ENCODE measurements around the gene FIG4. TPM values are rescaled to one million over a fixed set of nuclear protein-coding genes. Genes with fewer than 3 reads are reported as not detected.

FIG4 gene
- total RNA-seq, 2 donors from 2014 or later: 20.8 to 22.6 TPM

- Histone ChIP-seq H3K27ac (ENCODE audit: low read depth, low read length) (no peak overlapping the region), H3K4me1 (ENCODE audit: control insufficient read depth, insufficient read depth, low read length) (peaks cover 3% of the 10 kb centered on the region), H3K9ac (ENCODE audit: extremely low read depth, low read length, poor library complexity, severe bottlenecking) (no peak overlapping the region), H3K36me3 (ENCODE audit: control insufficient read depth, insufficient read depth, low read length) (no peaks in the 10 kb centered on the region), H3K4me3 (ENCODE audit: low read length) (no peak overlapping the region), H3K27me3 (ENCODE audit: control insufficient read depth, insufficient read depth, low read length, poor library complexity, severe bottlenecking) (peaks cover 92% of the 10 kb centered on the region), H3K9me3 (ENCODE audit: control insufficient read depth, low read length) (no peaks in the 10 kb centered on the region)
- DNase-seq: no peak
- Mint-ChIP-seq H3K4me1 (peaks cover 20% of the 10 kb centered on the region), H3K9me3 (no peaks in the 10 kb centered on the region), H3K27me3 (ENCODE audit: insufficient read depth) (peaks cover 92% of the 10 kb centered on the region), H3K27ac (no peak overlapping the region), H3K4me3 (no peak overlapping the region), H3K36me3 (ENCODE audit: low read depth) (peaks cover 19% of the 10 kb centered on the region)
- WGBS, 2 experiments (ENCODE audit: insufficient coverage in 1 of 2, insufficient read length in 1 of 2): 92% methylated on average over 5 of the region's 5 CpGs; no CpG with 5 or more reads in 1 of the 2 experiments
- no peak for TF ChIP-seq CTCF (conservative IDR thresholded peaks at IDR 0.05)
These were observed 108.0 kb downstream of the FIG4 start for GRCh38 chr6:109799129-109799528.

GRCh38 chr6:109799664-109800063 lies 108.6 kb downstream of the FIG4 start:
- H3K4me3 Mint-ChIP-seq: no peak overlapping the region
- Histone ChIP-seq H3K4me3 (ENCODE audit: low read length) (no peak overlapping the region), H3K27me3 (ENCODE audit: control insufficient read depth, insufficient read depth, low read length, poor library complexity, severe bottlenecking) (peaks cover 92% of the 10 kb centered on the region), H3K9me3 (ENCODE audit: control insufficient read depth, low read length) (no peaks in the 10 kb centered on the region), H3K36me3 (ENCODE audit: control insufficient read depth, insufficient read depth, low read length) (no peaks in the 10 kb centered on the region), H3K9ac (ENCODE audit: extremely low read depth, low read length, poor library complexity, severe bottlenecking) (no peak overlapping the region), H3K4me1 (ENCODE audit: control insufficient read depth, insufficient read depth, low read length) (peaks cover 3% of the 10 kb centered on the region), H3K27ac (ENCODE audit: low read depth, low read length) (no peak overlapping the region)
- no peak for DNase-seq
- no peak for TF ChIP-seq CTCF (conservative IDR thresholded peaks at IDR 0.05)
- H3K36me3 Mint-ChIP-seq (ENCODE audit: low read depth): peaks cover 19% of the 10 kb centered on the region
- H3K27ac Mint-ChIP-seq: no peak overlapping the region
- H3K4me1 Mint-ChIP-seq: peaks cover 20% of the 10 kb centered on the region
- peaks cover 91% of the 10 kb centered on the region for H3K27me3 Mint-ChIP-seq (ENCODE audit: insufficient read depth)
- H3K9me3 Mint-ChIP-seq: no peaks in the 10 kb centered on the region
- WGBS, 2 experiments (ENCODE audit: insufficient coverage in 1 of 2, insufficient read length in 1 of 2): 95 to 99% methylated on average over 2 to 3 of the region's 3 CpGs

- Histone ChIP-seq H3K4me3 (ENCODE audit: low read length) (no peak overlapping the region), H3K27ac (ENCODE audit: low read depth, low read length) (no peak overlapping the region), H3K9ac (ENCODE audit: extremely low read depth, low read length, poor library complexity, severe bottlenecking) (no peak overlapping the region), H3K36me3 (ENCODE audit: control insufficient read depth, insufficient read depth, low read length) (no peaks in the 10 kb centered on the region), H3K9me3 (ENCODE audit: control insufficient read depth, low read length) (no peaks in the 10 kb centered on the region), H3K27me3 (ENCODE audit: control insufficient read depth, insufficient read depth, low read length, poor library complexity, severe bottlenecking) (peaks cover 99% of the 10 kb centered on the region), H3K4me1 (ENCODE audit: control insufficient read depth, insufficient read depth, low read length) (peaks cover 3% of the 10 kb centered on the region)
- Mint-ChIP-seq H3K27me3 (ENCODE audit: insufficient read depth) (peaks cover 96% of the 10 kb centered on the region), H3K4me1 (peaks cover 20% of the 10 kb centered on the region), H3K4me3 (no peak overlapping the region), H3K27ac (no peak overlapping the region), H3K9me3 (no peaks in the 10 kb centered on the region), H3K36me3 (ENCODE audit: low read depth) (peaks cover 18% of the 10 kb centered on the region)
- TF ChIP-seq CTCF (conservative IDR thresholded peaks at IDR 0.05): no peak
- WGBS, 2 experiments (ENCODE audit: insufficient coverage in 1 of 2, insufficient read length in 1 of 2): 90 to 92% methylated on average over 2 of the region's 2 CpGs
- DNase-seq: no peak
These were observed 109.7 kb downstream of the FIG4 start for GRCh38 chr6:109800771-109801170.

All from endodermal cell (in vitro differentiated cells).